Medulla oblongata (tissue), 1 donor: ENCODE results near the gene SLX4IP.

Experiments used
- DNase-seq: peaks from one replicate; pipeline ENCODE4 v3.0.0-alpha.2; 2015; ENCODE audit errors: extremely low spot score

SLX4IP gene

GRCh38 chr20:10663756-10664155, 228.7 kb downstream of the SLX4IP start:
- DNase-seq: no peak

GRCh38 chr20:10665027-10665561, 230.0 kb downstream of the SLX4IP start:
- DNase-seq: no peak

- DNase-seq: no peak
Measured at GRCh38 chr20:10665791-10666190, 230.7 kb downstream of the SLX4IP start.

GRCh38 chr20:10666221-10667076, 231.3 kb downstream of the SLX4IP start:
- no peak for DNase-seq

GRCh38 chr20:10667077-10667401, 231.9 kb downstream of the SLX4IP start:
- peak; percentile 25 for DNase-seq

- DNase-seq: no peak
Measured at GRCh38 chr20:10667560-10668167, 232.6 kb downstream of the SLX4IP start.

GRCh38 chr20:10668677-10669368, 233.7 kb downstream of the SLX4IP start:
- DNase-seq: no peak

- DNase-seq: no peak
Measured at GRCh38 chr20:10669843-10670446, 234.8 kb downstream of the SLX4IP start.

GRCh38 chr20:10670501-10671220, 235.6 kb downstream of the SLX4IP start:
- DNase-seq: no peak

GRCh38 chr20:10671221-10671918, 236.3 kb downstream of the SLX4IP start:
- peak; percentile 78 for DNase-seq

GRCh38 chr20:10671919-10672623, 237.0 kb downstream of the SLX4IP start:
- no peak for DNase-seq

GRCh38 chr20:10672624-10673127, 237.6 kb downstream of the SLX4IP start:
- DNase-seq: peak; percentile 35

- peak; percentile 41 for DNase-seq
Measured at GRCh38 chr20:10673176-10673841, 238.2 kb downstream of the SLX4IP start.

GRCh38 chr20:10673842-10674683, 239.0 kb downstream of the SLX4IP start, which contains the start of gene JAG1:
JAG1 (minus strand) TSS chr20:10673999; CDS start chr20:10673530, 469 bp downstream.
- DNase-seq: peak; percentile 97

GRCh38 chr20:10674684-10675449, 239.8 kb downstream of the SLX4IP start:
- peak; percentile 70 for DNase-seq

- DNase-seq: no peak
Measured at GRCh38 chr20:10675450-10675848, 240.3 kb downstream of the SLX4IP start.

GRCh38 chr20:10676518-10676917, 241.4 kb downstream of the SLX4IP start:
- DNase-seq: no peak
